HepG2 (cell line): ENCODE data around the gene ESYT1. TPM values are rescaled to one million over a fixed set of nuclear protein-coding genes. Genes with fewer than 3 reads are reported as not detected.
A peak's percentile ranks its signal among the peaks of the same experiment; 100 is the strongest.

Experiments
- ATRX ChIP-seq: sonication (generic); formaldehyde crosslinking; IDR thresholded peaks from 2 replicates; pipeline ENCODE4 v1.4.0; 2020; ENCODE audit warnings: missing genetic modification reagents, borderline replicate concordance
- CENPT ChIP-seq: sonication (generic); formaldehyde crosslinking; IDR thresholded peaks from 2 replicates; pipeline ENCODE4 v1.8.0; 2022; ENCODE audit warnings: low read depth, mild to moderate bottlenecking, moderate library complexity, missing genetic modification reagents
- IKZF5 ChIP-seq: IDR thresholded peaks from 2 replicates; pipeline ENCODE4 v1.6.1; 2018; ENCODE audit warnings: missing genetic modification reagents, mild to moderate bottlenecking, missing compliant biosample characterization
- KAT2B ChIP-seq: fragments of 150-350 bp; IDR thresholded peaks from 2 replicates; pipeline ENCODE4 v1.6.1; 2014; ENCODE audit warnings: low read depth, low read length, borderline replicate concordance
- KLF13 ChIP-seq: sonication (generic); formaldehyde crosslinking; IDR thresholded peaks from 2 replicates; pipeline ENCODE4 v1.4.0; 2020; ENCODE audit warnings: mild to moderate bottlenecking, missing genetic modification reagents
- MED1 ChIP-seq: sonication (generic); formaldehyde crosslinking; IDR thresholded peaks from 2 replicates; pipeline ENCODE4 v1.4.0; 2020; ENCODE audit warnings: missing genetic modification reagents
- MTA1 ChIP-seq: sonication (generic); formaldehyde crosslinking; IDR thresholded peaks from 2 replicates; pipeline ENCODE4 v1.4.0; 2020; ENCODE audit warnings: missing genetic modification reagents, mild to moderate bottlenecking, borderline replicate concordance
- PPARG ChIP-seq: conservative IDR thresholded peaks from 2 replicates; pipeline ENCODE4 v1.6.1; 2016; ENCODE audit warnings: missing biosample characterization, missing genetic modification reagents
- REPIN1 ChIP-seq: sonication (generic); formaldehyde crosslinking; IDR thresholded peaks from 2 replicates; pipeline ENCODE4 v1.8.0; 2022; ENCODE audit warnings: missing genetic modification reagents, low read depth, mild to moderate bottlenecking, borderline replicate concordance
- SP2 ChIP-seq: sonication (generic); formaldehyde crosslinking; IDR thresholded peaks from 2 replicates; pipeline ENCODE4 v1.5.1; 2020; ENCODE audit warnings: mild to moderate bottlenecking, missing genetic modification reagents
- ZNF326 ChIP-seq: sonication (generic); formaldehyde crosslinking; IDR thresholded peaks from 2 replicates; pipeline ENCODE4 v1.4.0; 2020; ENCODE audit warnings: missing genetic modification reagents, borderline replicate concordance
- ZNF484 ChIP-seq: sonication (generic); formaldehyde crosslinking; IDR thresholded peaks from 2 replicates; pipeline ENCODE4 v1.5.1; 2020; ENCODE audit warnings: mild to moderate bottlenecking, low read depth, missing genetic modification reagents, borderline replicate concordance
- ZNF652 ChIP-seq: IDR thresholded peaks from 2 replicates; pipeline ENCODE4 v1.6.1; 2016; ENCODE audit warnings: low read depth, borderline replicate concordance
- ZNF746 ChIP-seq: sonication (generic); formaldehyde crosslinking; IDR thresholded peaks from 2 replicates; pipeline ENCODE4 v1.8.0; 2022; ENCODE audit warnings: mild to moderate bottlenecking, missing genetic modification reagents
- polyA plus RNA-seq, 8 experiments: library from polyadenylated mRNA; depleted of rRNA in 3 of 8; stranded (reverse) in 7 of 8; unstranded in 1 of 8; fragments of >200 nt; fragmentation: Illumina TruSeq in 4 of 8; extraction: Trizol in 4 of 8; gene quantifications; 2 replicates each; pipeline versions ENCODE4 v1.2.1 to v1.2.3, GENCODE V29; 2011 to 2016; ENCODE audit warnings: low read depth in 4 of 8, missing spikeins in 1 of 8, mixed read lengths in 1 of 8; ENCODE audit not compliant: insufficient read depth in 1 of 8
- total RNA-seq, 5 experiments: library from RNA; depleted of rRNA; stranded (reverse); fragments of >200 nt; fragmentation: Illumina TruSeq; extraction: Trizol; gene quantifications; 2 replicates each; pipeline ENCODE4 v1.2.3, GENCODE V29; 2016; ENCODE audit warnings: low read depth in 1 of 5
- TF ChIP-seq, protein P1 (sequence below): sonication (generic); formaldehyde crosslinking; IDR thresholded peaks from 2 replicates; pipeline ENCODE4 v1.8.1; 2023; ENCODE audit warnings: missing genetic modification reagents, inconsistent platforms, borderline replicate concordance
- TF ChIP-seq, protein P2 (sequence below): sonication (generic); IDR thresholded peaks from 2 replicates; pipeline ENCODE4 v1.6.1; 2016; ENCODE audit warnings: low read depth, borderline replicate concordance

ESYT1 gene
- total and polyA plus RNA-seq, 2 of the 13 experiments (the other 11 are each of a cell fraction or from before 2014, with no cell fraction given) = 66.9 to 71.0 TPM

DNA sequence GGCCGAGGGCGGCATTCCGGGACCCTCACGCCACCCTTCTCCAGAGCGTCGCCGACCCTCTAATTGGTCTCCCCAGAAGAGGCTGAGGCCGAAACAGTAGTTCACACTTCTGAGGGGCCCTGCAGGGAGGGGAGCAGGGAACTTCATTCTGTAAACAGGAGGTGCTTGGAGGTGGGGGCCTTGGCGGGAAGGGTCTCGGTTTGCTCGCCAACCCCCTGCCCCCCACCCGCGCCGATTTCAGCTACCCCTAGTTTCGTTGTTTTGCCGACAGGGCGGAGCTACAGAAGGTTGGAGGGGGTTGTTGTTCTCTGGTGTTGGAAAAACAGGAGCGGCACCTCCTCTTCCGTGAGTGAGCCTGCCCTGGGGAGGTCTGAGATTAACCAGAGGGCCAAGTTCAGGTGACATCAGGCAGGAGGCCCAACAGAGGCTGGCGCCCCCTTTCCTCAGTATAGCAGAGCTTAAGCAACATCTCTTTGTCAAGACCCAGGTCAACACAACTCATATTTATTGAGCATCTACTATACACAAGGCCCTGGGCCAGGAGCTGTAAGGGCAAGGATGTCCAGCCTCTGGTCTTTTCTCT lies 47.4 kb upstream of the ESYT1 start (continued):
- TF ChIP-seq IKZF5 (CRISPR knock-in tag) (peak; percentile 78), SP2 (CRISPR knock-in tag) (no peak), KAT2B (no peak), MTA1 (CRISPR knock-in tag) (no peak), ATRX (CRISPR knock-in tag) (no peak), KLF13 (CRISPR knock-in tag) (no peak), REPIN1 (peak; percentile 14; the same call in 1 of the 2 replicates), ZNF484 (no peak), ZNF652 (CRISPR knock-in tag) (no peak), CENPT (CRISPR knock-in tag) (no peak), MED1 (CRISPR knock-in tag) (peak; percentile 76; the same call in 1 of the 2 replicates), PPARG (CRISPR knock-in tag) (peak; percentile 26; the same call in 1 of the 2 replicates), ZNF326 (CRISPR knock-in tag) (no peak), ZNF746 (CRISPR knock-in tag) (peak; percentile 80; the same call in 1 of the 2 replicates)
- TF ChIP-seq, protein P1, sequence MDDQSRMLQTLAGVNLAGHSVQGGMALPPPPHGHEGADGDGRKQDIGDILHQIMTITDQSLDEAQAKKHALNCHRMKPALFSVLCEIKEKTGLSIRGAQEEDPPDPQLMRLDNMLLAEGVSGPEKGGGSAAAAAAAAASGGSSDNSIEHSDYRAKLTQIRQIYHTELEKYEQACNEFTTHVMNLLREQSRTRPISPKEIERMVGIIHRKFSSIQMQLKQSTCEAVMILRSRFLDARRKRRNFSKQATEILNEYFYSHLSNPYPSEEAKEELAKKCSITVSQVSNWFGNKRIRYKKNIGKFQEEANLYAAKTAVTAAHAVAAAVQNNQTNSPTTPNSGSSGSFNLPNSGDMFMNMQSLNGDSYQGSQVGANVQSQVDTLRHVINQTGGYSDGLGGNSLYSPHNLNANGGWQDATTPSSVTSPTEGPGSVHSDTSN (CRISPR knock-in tag) = no peak
- TF ChIP-seq, protein P2, sequence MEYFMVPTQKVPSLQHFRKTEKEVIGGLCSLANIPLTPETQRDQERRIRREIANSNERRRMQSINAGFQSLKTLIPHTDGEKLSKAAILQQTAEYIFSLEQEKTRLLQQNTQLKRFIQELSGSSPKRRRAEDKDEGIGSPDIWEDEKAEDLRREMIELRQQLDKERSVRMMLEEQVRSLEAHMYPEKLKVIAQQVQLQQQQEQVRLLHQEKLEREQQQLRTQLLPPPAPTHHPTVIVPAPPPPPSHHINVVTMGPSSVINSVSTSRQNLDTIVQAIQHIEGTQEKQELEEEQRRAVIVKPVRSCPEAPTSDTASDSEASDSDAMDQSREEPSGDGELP = peak; percentile 60; the same call in 1 of the 2 replicates
